Activated gamma-delta T cell (primary cell): ENCODE measurements around the gene KDM4C.
"Not testable (repeated sequence)": the region's sequence is repeated elsewhere in the genome, so short reads cannot be mapped to it uniquely, and the experiment has no call there.

Source experiments
- DNase-seq: peaks from one replicate; lab custom pipeline; 2025; lab: John Stamatoyannopoulos, UW

The KDM4C gene

DNA sequence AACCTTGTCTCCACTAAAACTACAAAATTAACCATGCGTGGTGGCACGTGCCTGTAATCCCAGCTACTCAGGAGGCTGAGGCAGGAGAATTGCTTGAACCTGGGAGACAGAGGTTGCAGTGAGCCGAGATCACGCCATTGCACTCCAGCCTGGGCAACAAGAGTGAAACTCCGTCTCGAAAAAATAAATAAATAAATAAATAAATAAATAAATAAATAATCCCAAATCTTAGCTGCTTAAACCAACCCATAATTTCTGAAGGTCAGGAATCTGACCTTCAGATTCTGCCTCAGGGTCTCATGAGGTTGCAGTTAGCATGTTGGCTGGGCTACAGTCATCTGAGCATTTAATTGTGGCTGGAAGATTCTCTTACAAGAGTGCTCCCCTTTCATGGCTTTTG, 48.5 kb downstream of the KDM4C start:
- DNase-seq, result not testable (repeated sequence)

DNA sequence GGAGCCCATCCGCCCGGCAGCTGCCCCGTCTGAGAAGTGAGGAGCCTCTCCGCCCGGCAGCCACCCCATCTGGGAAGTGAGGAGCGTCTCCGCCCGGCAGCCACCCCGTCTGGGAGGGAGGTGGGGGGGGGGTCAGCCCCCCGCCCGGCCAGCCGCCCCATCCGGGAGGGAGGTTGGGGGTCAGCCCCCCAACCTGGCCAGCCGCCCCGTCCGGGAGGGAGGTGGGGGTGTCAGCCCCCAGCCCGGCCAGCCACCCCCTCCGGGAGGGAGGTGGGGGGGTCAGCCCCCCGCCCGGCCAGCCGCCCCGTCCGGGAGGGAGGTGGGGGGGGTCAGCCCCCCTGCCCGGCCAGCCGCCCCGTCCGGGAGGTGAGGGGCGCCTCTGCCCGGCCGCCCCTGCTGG, 49.9 kb downstream of the KDM4C start:
- not testable (repeated sequence) for DNase-seq

DNA sequence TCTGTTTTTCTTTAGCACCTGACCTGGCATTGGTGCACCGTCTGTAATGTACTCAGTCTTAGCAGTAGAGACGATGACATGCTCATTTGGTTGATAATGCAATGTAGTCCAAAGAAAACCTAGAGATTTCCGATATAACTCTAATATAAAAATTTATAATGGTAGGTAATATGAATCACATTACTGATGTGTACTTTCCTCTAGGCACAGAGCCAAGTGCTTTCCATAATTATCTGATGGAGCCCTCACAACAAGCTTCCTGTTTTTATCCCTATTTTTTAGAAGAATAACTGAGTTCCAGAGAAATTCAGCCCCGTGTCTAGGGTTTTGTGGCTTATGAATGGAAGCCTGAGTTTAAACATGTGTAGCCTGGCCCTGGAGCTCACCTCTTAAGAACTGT, 53.7 kb downstream of the KDM4C start:
- DNase-seq, result no peak

DNA sequence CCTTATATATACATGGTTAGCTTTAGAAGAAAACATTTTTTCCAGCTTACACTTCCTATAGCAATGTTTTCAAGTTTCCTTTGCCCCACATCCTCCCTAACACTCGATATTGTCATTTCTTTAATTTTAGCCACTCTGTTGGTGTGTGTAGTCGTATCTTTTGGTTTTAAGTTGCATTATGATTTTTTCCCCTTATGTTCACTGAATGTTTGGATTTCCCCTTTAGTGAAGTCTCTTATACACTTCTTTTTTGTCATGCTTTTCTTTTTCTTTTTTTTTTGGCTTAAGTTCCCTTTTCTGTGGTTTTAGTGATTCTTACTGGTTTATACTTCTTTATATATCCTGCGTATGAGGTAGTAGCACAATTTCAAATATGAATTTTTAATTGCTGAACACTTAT, 58.8 kb downstream of the KDM4C start:
- no peak for DNase-seq

DNA sequence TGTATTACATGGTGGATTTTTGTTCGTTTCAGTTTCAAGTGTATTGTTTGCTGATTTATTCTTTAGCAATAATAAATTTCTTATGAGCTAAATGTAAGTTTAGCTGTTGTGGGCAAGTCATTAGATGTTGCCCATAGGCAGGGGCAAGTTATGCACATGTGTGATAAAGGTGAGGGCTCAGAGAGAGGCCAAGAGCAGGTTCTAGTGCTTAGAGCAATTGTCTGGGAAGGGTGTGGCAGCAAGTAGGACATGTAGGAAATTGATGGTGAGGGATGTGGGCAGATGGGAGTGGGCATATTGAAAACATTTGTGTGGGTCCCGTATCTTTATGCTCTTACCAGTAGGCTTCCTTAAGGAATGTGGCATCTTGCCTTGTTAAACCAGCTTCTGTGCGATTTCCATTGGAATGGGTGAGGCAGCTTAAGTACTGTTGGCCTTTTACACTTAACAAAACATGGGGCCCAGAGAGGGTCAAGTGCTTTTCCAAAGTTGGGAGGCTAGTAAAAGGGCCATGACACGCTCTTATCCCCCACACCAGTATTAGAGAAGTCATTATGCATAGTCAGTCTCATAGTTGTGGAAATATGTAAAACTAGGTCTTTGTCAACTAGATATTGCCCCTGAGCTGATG, 60.6 kb downstream of the KDM4C start:
- DNase-seq, result no peak

DNA sequence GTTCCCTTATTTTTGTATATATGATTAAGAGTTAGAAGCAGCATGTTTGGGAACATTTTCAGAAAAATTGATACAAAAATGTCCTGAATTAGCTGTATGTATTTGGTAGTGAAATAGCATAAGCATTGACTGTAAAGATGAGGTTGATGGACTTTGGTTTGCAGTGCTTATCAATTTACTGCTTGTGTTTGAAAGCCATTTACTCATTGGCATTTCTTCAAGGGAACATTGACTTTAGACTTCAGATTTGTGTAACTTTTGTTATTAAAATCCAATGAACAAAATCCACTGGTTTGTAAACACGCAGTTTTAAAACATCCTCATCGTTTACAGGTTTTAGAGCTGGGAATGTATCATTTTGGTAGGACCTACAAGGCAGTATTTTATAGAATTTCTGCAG, 61.3 kb downstream of the KDM4C start:
- no peak for DNase-seq

DNA sequence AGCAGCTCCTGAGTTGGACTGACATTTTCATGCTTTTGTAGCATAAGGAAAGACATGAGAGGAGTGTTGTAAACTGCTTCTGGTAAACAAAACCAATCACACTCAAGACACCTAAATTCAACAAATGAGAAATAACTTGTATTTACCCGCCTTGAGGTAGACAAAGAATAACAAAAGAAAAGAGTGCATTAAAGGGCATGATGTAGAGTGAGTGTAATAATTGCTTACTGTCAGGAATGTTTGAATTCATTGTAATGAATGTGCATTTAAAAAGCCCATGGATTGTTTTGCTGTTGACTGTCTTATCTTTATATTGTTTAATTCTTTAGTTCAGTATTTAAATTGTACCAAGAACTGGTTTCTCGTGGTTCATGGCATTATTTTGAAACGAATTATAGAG, 61.8 kb downstream of the KDM4C start:
- DNase-seq, result no peak

DNA sequence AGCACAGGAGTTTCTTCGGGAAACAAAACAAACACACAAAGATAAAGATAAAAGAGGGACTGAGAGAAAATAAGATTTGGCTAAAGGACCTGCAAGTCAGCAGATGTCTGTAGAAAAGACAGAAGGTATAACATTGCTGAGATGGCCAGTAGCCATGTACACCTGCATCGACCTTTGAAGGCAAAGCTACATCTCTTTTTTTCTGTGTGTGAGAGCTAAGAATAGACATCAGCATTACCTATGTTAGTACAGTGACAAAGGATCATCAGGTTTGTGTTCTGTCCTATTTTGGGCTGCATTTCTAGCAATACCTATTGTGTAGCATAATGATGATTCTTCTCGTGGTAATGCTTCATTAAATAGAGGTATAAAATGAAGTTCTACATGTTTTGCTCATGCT, 64.9 kb downstream of the KDM4C start:
- DNase-seq, result no peak

DNA sequence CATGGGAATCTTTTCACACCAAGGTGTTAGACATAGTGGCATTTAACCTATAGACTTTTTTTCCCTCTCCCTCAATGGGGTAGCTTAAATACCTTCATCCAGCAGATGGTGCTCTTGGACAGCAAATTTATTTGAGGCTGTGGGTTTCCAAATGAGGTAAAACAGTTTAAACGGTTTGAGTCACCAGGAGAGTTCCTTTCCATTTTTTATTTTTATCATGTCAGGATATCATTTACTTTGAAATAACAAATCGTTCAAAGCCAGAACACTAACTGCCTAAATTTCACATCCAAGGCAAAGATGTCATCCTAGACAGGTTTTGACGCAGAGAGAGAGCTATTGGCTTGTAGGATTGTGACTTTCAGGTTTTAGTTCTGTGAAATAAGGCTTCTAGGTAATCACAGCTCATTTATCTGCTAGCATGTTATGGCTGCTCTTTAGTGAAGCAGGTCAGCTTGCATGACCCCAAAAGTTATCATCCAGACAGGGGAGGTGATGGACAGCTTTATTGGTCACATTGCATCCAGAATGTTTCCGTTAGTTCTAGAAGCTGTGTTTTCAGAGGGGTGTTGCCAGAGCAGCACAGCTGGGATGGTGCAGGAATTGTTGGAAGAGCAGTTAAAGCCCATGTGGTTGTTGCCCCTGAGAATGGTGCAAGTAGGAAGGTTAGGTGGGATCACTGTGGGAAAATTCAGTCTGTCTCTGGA, 69.8 kb downstream of the KDM4C start:
- DNase-seq, result no peak

DNA sequence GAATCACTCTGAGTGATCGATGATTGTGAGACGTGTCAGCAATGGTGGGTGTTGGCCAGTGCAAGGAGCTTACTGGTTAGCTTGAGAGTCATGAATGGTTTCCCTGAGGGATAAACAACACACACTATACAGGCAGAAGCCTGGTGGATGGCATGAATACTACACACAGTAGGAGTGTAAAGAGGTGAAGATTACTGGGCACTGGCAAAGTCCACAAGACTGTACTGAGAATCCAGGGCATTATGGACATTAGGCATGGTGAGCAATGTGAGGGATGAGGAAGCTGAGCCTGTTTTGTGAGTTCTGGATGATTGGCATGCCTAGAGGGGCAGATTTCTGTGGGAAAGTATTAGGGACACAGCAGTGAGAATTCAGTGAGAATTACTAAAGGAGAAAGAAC, 71.3 kb downstream of the KDM4C start:
- DNase-seq, result no peak

DNA sequence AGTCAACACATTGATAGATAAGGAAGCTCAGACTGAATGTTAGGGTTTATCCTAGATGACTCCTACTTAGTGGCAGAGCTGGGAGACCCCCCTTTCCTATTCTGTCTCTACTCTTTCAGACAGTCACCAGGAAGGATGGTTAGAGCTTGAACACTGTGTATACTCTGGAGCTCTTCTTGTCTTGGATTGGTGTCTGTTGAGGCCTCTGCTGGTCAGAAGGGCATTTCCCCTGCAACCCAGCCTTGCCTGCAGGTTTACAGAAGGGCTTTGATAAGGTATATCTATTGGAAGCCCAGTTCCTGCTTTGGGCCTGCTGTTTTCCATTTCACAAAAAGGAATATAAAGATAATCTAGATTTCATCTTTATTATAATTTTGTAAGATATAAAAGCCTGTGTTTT, 71.8 kb downstream of the KDM4C start:
- no peak for DNase-seq

DNA sequence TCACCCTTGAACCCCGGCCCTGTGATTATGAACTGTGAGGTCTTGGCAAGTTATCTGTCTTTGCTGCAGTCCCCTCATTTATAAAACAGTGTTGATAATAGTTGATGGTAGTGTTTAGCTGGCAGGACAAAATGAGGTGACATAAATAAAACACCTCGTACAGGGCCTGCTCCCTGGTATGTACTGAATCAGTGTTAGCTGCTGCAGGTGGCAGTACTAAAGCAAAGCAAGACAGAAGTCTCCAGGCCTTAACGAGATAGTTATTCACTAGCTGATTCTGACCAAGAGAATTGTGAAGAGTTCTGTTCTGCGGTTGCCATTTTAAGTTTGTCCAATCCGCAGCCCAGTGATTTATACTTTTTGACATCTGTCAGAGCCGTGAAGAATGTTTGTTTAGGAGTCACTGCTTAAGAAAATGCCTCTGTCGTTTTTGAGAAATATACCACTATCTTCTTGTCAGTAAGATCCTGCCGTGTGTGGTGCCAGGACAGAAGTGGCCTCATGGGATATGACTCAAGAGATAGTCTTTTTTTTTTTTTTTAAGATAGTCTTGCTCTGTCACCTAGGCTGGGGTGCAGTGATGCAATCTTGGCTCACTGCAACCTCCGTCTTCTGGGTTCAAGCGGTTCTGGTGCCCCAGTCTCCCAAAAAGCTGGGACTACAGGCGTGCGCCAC, 75.9 kb downstream of the KDM4C start:
- no peak for DNase-seq

DNA sequence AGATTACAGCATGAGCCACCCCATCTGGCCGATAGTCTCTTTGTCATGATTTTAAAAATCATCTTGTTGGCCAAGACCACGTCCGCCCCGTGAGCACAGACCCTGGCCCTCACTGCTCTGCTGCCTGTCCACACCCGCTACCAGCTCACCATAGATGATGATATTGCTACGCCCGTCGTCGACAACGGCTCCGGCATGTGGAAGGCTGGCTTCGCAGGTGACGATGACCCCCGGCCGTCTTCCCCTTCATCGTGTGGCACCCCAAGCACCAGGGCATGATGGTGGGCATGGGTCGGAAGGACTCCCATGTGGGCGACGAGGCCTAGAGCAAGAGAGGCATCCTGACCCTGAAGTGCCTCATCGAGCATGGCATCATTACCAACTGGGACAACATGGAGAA, 76.5 kb downstream of the KDM4C start:
- DNase-seq, result no peak

DNA sequence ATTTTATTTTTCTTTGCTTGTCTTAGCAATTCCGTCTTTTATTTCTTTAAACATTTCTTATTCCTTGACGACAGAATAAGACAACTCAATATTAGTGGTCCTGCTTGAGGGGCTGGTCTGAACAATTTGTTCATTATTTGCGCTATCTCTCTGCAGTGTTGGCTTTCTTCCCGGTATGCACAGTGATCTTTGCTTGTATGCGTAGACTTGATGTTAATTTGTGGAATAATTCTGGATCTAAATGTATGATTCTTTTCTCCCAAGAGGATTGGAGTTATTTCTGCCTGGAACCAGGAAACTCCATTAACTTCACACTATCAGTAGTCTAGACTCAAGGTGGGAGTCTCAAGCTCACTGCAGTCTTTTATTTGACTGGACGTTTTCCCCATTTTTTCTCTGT, 80.4 kb downstream of the KDM4C start:
- DNase-seq, result no peak

DNA sequence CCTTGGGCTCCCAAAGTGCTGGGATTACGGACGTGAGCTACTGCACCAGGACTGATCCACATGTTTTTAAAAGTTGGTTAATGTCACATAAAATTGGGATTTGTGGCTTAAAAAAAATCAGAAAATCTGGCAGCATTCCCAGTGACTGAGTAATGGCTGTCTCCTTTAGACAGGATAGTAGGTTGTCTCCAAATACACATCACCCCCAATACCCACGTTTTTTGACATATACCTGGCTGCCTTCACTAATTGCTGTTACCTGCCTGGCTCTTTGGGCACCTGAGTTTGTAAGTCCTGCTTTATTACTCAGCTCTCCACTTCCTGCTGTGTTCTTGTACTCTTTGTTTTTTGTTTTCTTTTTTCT, 84.8 kb downstream of the KDM4C start:
- DNase-seq, result no peak

DNA sequence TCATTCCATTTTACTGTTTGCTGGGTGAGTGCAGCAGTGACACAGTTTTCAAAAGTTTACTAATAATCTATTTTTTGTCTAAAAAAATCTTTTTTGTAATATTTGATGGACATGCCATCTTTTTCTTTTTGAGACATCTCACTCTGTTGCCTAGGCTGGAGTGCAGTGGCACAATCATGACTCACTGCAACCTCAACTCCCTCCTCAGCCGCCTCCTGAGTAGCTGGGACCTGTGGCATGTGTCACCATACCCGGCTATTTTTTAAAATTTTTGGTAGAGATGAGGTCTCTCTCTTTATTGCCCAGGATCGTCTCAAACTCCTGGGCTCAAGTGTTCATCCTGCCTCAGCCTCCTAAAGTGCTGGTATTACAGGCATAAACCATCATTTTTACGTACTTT, 86.0 kb downstream of the KDM4C start:
- DNase-seq, result no peak

DNA sequence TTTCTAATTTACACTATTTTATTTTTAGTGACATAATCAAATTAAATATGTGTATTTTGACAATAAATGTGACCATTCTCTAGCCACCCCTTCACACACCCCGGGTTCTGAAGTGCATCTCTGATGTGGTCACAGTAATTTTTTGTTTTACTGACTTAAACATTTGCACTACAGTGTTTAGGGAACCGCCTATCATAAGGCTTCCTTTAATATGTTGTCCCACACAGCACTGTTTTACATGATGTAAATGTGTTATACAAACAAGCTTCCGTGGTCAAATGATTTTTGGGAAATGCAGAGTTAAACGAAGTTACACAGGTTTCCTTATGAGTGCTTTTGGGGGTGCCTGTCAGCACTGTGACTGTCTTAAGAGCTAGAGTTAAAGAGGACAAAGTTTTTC, 86.5 kb downstream of the KDM4C start:
- no peak for DNase-seq

DNA sequence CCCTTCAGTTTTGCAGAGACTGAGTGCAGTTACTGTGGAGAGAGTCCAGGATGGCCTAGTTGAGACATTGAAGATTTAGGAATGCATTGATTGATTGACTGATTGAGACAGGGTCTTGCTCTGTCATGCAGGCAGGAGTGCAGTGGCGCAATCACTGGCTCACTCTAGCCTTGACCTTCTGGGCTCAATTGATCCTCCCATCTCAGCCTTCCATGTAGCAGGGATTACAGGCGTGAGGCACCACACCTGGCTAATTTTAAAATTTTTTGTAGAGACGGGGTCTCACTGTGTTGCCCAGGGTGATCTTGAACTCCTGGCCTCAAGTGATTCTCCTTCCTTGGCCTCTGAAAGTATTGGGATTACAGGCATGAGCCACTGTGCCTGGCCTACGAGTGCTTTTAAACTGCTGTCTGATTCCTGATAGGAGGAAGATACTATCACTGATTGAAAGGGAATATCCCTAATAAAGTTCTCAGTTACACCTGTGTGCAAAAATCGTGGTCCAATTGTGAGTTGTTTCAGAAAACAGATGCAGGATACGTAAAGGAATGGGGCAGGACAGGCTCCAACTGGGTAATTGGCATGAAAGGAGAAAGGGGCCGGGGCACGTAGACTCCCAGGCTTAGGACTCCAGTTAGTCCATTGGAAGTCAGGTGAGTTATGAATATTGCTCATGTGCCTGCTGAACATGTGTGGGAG, 87.5 kb downstream of the KDM4C start:
- no peak for DNase-seq

DNA sequence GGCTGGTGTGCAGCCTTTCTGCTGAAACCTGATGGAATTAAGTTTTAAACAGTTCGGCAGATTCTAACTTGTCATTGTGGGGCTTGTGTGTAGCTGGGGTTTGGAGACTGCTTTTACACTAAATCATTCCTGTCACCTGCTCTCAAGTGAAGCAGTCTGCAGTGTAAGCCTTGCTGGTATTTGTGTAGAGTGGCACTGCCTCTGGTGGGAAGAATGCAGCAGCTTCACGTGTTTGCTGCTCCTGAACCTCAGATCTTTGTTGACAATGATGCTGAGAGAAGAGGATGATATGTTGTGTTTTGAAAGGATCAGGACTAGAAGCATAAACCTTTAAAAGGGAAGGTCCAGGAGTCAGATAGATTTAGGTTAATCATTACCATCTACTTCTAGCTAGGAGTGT, 88.1 kb downstream of the KDM4C start:
- no peak for DNase-seq

DNA sequence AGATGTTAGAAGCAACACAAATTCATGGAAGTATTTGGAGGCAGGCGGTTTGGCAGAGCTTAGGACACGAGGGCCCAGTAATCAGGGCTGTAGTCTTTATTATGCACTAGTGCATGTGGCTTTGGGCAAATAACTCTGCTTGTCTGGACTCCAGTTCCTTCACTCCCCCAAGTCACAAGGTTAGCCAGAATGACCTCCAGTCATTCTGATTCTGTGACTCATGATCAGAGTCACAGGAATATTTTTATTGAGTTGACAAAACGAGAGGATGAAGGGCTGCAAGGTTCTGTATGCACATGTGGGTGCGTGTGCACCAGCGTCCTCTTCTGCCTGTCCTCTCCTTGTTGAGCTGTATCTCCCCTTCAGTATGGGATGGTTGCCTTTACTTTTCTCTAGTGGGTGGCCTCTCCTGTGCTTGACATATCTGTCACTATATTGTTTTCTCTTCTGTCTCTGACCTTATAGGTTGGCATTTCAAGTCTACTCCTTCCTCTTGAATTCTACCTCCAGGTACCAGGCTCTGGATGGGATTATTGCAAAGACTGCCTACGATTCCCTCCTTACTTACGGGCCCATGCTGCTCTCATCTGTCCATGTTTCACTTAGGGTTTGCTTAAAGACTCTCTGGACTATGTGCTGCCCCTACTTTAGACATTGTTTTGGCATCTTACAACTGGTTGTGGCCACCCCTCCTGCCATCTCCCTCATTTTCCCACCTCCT, 94.6 kb downstream of the KDM4C start:
- DNase-seq, result no peak

DNA sequence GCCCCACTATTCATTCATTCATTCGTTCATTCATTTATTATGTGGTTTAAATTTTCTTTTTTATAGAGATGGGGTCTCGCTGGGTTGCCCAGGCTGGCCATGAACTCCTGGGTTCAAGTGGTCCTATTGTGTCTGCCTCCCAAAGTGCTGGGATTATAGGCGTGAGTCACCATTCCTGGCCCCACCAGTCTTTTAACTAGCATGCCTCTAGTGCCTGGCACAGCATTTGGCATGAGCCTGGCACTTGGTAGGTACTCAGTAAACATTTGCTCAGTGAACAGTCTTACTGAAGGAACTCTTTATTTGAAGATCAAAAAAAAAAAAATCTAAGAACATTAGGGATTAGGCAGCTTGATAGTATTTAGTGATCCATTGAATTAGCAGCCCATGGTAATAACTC, 98.1 kb downstream of the KDM4C start:
- DNase-seq, result no peak

DNA sequence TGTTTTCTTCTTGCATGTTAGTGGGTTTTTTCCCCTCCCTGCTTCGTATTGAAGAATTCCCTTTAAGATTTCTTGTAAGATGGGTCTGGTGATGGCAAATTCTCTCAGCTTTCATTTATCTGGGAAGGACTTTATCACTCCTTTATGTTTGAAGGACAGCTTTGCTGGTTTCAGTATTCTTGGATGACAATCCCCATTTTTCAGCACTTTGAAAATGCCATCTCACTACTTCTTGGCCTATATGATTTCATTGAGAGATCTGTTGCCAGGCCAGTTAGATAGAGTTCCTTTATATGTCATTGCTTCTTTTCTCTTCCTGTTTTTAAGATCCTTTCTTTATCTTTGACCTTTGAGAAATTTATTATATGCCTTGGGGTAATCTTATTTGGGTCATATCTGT, 106.3 kb downstream of the KDM4C start:
- DNase-seq, result no peak
